Nasal cavity respiratory epithelium epithelial cell of viscerocranial mucosa (primary cell): Measurements from ENCODE around the gene SPEM2. TPM values are rescaled to one million over a fixed set of nuclear protein-coding genes. Genes with fewer than 3 reads are reported as not detected.

ENCODE experiments used
- total RNA-seq: library from RNA; depleted of rRNA; stranded (reverse); fragments of >200 nt; gene quantifications from 2 replicates; pipeline ENCODE4 v1.2.3, GENCODE V29; 2014

The SPEM2 gene
- total RNA-seq, result not detected in 2 replicates

DNA sequence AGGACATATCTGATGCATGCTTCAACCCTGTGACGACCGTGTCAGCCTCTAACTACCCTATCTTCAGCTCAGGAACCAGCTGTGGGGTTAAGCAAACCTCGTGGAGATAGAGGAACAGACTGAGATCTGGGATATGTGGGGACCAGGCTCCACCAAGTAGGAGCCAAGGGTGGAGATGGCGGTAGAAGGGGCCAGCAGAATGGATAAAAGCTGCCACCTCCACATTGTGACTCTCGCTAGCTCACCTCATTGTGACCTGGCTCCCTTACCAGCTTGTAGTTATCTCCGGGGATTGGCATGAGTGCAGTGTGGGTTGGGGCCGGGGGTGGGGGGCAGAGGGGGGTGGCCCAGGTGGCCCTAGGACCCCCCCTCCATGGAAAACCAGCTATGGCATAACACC is at the start of gene SPEM2:
TSS of gene SPEM2 (plus strand) at position 301 of the 400 bp plus-strand sequence. CDS start at position 374, 73 bp downstream.

DNA sequence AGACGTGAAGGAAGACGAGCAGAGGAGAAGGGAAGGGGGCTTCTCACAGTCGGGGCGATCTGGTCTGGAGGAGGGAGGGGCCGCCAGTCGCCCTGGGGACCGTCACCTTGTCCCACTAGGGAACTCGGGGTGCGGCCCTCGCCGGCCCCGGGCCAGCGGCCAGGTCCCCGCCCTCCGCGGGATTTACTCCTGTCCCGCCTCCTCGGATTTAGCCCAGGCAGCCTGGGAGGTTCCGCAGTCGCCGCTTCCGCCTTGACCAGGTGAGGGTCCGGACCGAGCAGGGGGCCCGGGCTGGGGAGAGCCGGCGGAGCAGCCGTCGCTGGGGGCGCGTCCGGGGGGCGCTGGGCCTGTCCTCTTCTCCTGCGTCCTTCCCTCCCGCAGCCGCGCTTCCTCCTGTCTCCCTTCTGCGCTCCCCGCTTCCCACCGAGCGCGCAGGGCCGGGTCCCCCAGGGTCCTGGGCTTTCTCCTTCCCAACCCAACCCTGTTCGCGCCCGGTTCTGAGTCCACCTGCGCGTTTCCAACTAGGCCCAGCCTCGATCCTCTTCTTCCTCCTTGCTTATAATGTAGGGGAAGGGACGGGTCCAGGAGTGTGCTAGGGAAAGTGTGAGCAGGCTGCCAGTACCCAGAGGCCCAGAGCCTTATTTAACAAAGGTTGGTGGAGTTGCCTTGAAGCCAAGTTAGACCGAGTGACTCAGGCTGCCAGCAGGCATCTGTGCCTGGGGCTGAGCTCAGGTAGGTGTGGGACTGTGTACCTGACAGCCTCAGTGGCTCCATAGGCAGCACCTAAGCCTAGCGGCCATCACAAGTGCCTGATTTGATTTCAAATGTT is 44.3 kb upstream of the SPEM2 start, which contains the start of gene TNK1:
TSS of gene TNK1 (plus strand) at position 235 of the 829 bp plus-strand sequence. CDS start 1,838 bp downstream, outside the sequence.

DNA sequence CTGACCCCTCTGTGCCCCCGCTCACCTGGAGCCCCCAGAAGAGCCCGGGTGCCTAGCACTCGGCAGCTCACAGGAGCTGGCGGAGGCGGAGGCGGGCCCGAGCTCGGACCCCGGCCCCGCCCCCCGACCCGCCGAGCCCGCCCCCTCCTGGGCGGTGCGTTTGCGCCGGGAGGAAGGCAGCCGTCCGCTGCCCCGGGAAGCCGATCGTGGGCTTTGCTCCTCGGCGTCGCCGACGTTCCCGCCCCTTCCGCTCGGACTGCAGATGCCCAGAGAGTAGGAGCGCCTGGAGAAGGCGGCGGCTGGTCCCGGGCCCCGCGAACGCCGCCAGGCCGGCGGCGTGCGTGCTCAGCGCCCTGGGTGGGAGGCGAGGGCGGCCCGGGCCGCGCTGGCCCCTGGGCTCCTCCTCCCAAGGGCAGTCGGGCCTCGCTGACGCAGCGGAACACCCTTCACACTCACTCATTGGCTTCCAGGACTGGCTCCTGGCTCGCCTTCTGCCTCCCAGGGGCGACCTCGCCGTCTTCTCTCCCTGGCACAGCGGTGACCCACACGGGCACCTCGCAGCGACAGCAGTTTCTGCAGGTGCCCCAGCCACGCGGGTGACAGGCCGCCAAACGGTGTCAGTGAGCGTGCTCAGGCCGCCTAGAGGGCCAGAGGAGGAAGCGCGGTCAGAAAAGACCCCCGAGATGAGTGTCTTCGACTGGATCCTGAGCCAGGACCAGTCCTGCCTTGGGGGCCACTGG is 30.8 kb upstream of the SPEM2 start, which contains the start of gene PLSCR3:
TSS of gene PLSCR3 (minus strand) at position 74 of the 740 bp plus-strand sequence. CDS start 415 bp downstream, outside the sequence.

DNA sequence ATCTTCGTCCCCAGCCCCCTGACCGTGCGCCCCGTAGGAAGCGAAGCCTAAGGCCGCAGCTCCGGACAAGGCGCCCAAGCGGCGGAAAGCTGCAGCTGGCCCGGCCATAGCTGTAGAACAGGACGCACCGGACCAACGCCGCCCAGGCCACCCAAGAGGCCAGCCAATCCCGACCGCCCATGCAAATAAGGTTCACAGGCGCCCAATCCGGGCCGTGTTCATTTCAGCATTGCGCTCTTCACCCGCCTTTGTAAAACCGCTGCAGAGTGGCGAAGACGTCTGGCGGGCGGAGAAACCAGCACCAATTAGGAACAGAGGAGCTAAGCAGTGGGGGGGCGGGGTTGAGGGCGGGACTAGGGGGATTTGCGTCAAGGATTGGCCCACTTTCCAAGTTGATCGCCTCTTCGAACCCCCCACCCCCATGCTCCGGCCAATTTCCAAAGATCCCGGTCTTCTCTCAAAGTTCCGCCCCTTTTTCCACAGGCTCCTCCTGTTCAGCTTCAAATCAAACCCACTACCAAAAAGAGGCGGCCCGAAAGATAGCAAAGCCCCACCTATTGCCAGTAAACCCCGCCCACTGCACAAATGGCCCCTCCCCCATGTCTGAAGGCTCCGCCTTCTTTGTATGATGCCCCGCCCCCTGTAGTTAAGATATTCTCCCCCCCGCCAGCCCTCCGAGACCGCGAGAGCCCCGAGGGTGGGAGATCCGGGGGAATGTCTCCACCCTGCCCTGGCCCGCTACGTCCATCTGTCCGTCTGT is 21.3 kb upstream of the SPEM2 start, which contains the start of gene TMEM256:
TSS of gene TMEM256 (minus strand) at position 121 of the 760 bp plus-strand sequence. CDS start at position 108, 13 bp downstream.

DNA sequence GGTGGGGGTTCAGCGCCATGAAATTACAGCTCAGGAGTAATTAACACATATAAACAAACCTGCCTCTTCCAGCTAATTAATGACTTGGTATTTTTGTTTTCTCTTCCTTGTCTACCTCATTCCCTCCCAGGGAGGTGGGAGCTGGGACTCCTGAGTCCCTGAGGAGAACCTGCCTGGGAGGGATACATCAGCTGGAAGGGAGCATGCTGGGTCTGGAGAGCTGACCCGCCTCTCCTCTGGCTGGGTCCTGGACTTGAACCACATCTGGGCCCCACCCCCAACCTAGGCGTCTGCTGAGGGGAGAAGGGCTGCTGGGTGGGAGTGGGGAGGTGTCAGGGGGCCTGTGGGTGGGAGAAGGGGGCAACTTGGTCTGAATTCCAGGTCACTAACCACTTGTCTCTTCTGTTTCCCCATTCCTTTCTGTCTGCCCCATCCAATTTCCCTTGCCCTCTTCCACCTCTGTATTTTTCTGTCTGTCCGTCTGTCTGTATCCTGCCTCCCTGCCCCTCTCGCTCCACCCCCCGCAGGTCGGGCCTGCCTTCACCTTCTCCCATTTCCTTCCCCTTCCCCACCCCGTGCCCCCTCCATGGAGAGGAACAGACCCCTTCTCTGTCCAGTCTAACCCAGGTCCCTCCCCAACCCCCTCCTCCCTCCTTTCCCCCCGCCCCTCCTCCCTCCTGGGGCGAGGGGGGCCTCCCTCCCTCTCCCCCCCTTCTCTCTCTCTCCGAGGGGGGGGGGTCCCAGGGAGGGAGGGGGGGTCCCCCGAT is 17.7 kb upstream of the SPEM2 start, which contains the start of gene NLGN2:
TSS of gene NLGN2 (plus strand) at position 361 of the 767 bp plus-strand sequence. CDS start 411 bp downstream, outside the sequence.

DNA sequence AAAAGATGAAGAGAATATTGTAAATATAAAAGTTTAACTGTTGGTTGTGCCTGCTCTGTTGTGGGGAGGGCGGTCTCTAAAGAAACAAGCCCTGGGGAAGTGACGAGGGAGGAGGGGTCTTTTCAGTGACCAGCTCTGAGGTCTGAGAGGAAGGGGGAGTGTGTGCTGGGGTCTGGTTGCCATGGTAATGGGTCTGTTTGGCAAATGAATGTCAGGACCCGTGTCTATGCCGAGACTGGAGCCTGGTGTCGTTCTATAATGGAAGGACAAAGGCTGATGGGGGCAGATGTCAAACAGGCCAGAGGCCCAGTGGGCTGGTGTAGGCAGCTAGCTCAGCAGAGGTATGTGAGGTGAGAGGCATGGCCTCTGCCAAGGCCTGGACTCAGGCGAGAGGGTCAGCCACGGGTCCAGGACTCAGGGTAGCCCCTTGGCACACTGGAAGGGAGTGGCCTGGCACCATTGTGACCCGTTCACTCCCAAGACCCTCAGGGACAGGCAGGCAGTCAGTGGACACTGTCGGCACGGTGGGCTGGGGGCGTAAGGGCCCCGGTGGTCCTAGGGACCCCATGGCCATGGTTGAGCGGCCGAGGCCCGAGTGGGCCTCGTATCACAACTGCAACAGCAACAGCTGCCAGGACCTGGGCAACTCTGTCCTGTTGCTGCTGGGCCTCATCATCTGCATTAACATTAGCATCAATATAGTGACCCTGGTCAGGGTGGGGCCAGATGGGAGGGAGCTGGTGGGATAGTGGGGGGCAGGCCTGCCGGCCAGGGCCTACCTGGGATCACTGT is 5.4 kb upstream of the SPEM2 start, which contains the start of gene SPEM1:
TSS of gene SPEM1 (plus strand) at position 506 of the 792 bp plus-strand sequence. CDS start at position 567, 61 bp downstream.

DNA sequence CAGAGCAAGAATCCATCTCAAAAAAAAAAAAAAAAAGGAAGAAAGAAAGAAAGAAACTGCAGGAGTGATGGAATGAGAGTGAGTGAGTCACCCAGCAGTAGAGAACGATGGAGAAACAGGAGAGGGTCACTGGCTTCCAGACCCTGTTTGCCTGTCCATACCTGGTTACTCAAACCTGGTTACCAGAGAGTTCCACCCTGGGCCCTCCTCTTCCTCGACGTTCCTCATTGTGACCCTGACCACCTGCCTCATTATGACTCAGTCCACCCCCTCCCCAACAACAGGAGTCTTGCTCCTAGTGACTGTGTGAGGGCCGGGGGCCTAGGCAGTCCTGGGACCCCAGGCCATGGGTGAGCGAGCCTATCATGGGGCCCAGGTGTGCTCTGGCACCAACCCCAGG is 3.1 kb downstream of the SPEM2 start, which contains the start of gene SPEM3:
TSS of gene SPEM3 (plus strand) at position 301 of the 400 bp plus-strand sequence. CDS start at position 347, 46 bp downstream.

DNA sequence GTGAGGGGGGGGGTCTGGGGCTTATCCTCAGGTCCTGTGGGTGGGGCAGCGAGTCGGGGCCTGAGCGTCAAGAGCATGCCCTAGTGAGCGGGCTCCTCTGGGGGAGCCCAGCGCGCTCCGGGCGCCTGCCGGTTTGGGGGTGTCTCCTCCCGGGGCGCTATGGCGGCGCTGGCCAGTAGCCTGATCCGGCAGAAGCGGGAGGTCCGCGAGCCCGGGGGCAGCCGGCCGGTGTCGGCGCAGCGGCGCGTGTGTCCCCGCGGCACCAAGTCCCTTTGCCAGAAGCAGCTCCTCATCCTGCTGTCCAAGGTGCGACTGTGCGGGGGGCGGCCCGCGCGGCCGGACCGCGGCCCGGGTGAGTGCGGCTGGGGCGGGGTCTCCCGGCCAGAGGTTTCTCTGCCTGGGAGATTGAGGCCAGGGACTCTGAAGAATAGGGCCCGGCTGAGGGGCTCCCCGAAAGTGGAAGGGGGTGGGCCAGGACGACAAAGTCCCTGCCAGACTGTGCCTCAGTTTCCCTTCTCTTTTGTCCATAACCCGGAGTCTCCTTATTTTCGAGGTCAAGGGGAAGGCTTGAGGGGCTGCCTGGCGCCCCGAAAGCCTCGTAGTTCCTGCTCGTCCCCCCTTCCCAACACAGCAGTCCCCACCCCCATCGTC is 14.2 kb downstream of the SPEM2 start, which contains the start of gene FGF11:
TSS of gene FGF11 (plus strand) at position 51 of the 651 bp plus-strand sequence. CDS start at position 160, 109 bp downstream.

DNA sequence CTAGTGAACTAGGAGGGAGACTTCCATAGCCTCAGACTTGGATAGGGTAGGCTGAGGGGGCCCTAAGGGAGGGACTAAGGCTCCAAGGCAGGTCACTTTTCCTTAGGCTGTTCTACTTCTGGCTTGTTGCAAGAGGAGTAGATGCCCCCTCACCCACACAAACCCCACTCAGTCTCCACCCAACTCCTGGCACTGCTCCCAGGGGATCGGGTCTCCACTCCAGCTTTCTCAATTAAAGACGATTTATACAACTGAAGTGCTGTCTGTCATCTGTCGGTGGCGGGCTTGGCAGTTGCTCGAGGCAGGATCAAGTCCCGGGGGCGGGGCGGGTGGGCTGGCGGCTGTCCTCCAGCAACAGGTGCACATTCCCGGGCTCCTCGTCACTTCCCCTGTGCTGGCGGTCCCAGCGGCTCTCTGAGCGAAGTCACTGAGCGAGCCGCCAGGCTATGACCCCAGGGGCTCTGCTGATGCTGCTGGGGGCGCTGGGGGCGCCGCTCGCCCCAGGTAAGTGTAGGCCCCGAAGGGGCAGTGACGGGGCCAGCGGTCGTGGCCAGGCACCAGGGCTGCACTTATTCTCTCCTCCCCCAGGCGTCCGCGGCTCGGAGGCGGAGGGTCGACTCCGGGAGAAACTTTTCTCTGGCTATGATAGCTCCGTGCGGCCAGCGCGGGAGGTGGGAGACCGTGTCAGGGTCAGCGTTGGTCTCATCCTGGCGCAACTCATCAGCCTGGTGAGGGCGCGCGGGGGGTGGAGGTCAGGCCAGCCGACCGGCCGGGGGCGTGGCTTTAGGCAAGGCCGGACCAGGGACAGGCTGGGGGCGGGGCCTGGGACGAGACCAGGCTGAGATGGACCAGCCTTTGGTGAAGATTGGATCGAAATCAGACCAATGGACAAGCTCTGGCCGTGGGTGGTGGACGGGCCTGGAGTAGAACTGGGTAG is 19.5 kb downstream of the SPEM2 start, which contains the start of gene CHRNB1:
TSS of gene CHRNB1 (plus strand) at position 380 of the 937 bp plus-strand sequence. CDS start at position 447, 67 bp downstream.

Other genes starting within 250 kb of the SPEM2 start
- 0.07 TPM in 1 of 2 replicates, not detected in the other for gene ASGR1, start 246.2 kb upstream of the SPEM2 start, total RNA-seq
- gene DLG4, start 205.8 kb upstream of the SPEM2 start, total RNA-seq, result 1.0 and 9.3 TPM in 2 replicates
- 172 and 221 TPM in 2 replicates for gene ACADVL, start 205.7 kb upstream of the SPEM2 start, total RNA-seq
- 62.4 and 66.6 TPM in 2 replicates for gene DVL2, start 191.1 kb upstream of the SPEM2 start, total RNA-seq
- gene PHF23, start 186.2 kb upstream of the SPEM2 start, total RNA-seq, result 27.0 and 32.2 TPM in 2 replicates
- gene GABARAP, start 183.2 kb upstream of the SPEM2 start, total RNA-seq, result 57.8 and 81.4 TPM in 2 replicates
- 26.3 and 49.0 TPM in 2 replicates for gene CTDNEP1, start 173.9 kb upstream of the SPEM2 start, total RNA-seq
- 11.0 and 16.7 TPM in 2 replicates for gene ELP5, start 173.4 kb upstream of the SPEM2 start, total RNA-seq
- 453 and 573 TPM in 2 replicates for gene CLDN7, start 163.1 kb upstream of the SPEM2 start, total RNA-seq
- gene SLC2A4, start 143.9 kb upstream of the SPEM2 start, total RNA-seq, result under 0.01 and 0.14 TPM in 2 replicates
- 0.34 and 1.1 TPM in 2 replicates for gene YBX2, start 131.0 kb upstream of the SPEM2 start, total RNA-seq
- 435 and 611 TPM in 2 replicates for gene EIF5A, start 118.0 kb upstream of the SPEM2 start, total RNA-seq
- 29.4 and 30.4 TPM in 2 replicates for gene GPS2, start 110.3 kb upstream of the SPEM2 start, total RNA-seq
- 15.7 and 22.5 TPM in 2 replicates for gene NEURL4, start 96.3 kb upstream of the SPEM2 start, total RNA-seq
- 0.34 and 0.71 TPM in 2 replicates for gene ACAP1, start 89.1 kb upstream of the SPEM2 start, total RNA-seq
- 7.2 and 21.0 TPM in 2 replicates for gene KCTD11, start 73.5 kb upstream of the SPEM2 start, total RNA-seq
- not detected in 2 replicates for gene TMEM95, start 70.5 kb upstream of the SPEM2 start, total RNA-seq
- gene TNK1, start 44.5 kb upstream of the SPEM2 start, total RNA-seq, result 5.8 and 10.6 TPM in 2 replicates
- 12.6 and 28.2 TPM in 2 replicates for gene PLSCR3, start 31.1 kb upstream of the SPEM2 start, total RNA-seq
- gene TMEM256, start 21.5 kb upstream of the SPEM2 start, total RNA-seq, result 26.6 and 88.9 TPM in 2 replicates
- 1.4 and 6.1 TPM in 2 replicates for gene NLGN2, start 17.8 kb upstream of the SPEM2 start, total RNA-seq
- gene SPEM1, start 5.3 kb upstream of the SPEM2 start, total RNA-seq, result not detected in 2 replicates
- gene SPEM3, start 3.2 kb downstream of the SPEM2 start, total RNA-seq, result not detected in 2 replicates
- 10.3 and 10.7 TPM in 2 replicates for gene TMEM102, start 9.8 kb downstream of the SPEM2 start, total RNA-seq
- gene FGF11, start 13.9 kb downstream of the SPEM2 start, total RNA-seq, result 19.1 and 44.3 TPM in 2 replicates
- gene CHRNB1, start 19.4 kb downstream of the SPEM2 start, total RNA-seq, result 7.6 and 14.7 TPM in 2 replicates
- gene ZBTB4, start 54.0 kb downstream of the SPEM2 start, total RNA-seq, result 17.4 and 37.4 TPM in 2 replicates
- gene SLC35G6, start 55.8 kb downstream of the SPEM2 start, total RNA-seq, result not detected in 2 replicates
- 75.9 and 140 TPM in 2 replicates for gene POLR2A, start 58.8 kb downstream of the SPEM2 start, total RNA-seq
- 0.34 and 2.5 TPM in 2 replicates for gene TNFSF12, start 123.4 kb downstream of the SPEM2 start, total RNA-seq
- gene TNFSF13, start 133.1 kb downstream of the SPEM2 start, total RNA-seq, result 2.6 and 3.8 TPM in 2 replicates
- 76.8 and 126 TPM in 2 replicates for gene SENP3, start 136.3 kb downstream of the SPEM2 start, total RNA-seq
- 8.3 and 13.7 TPM in 2 replicates for gene CD68, start 154.0 kb downstream of the SPEM2 start, total RNA-seq
- 31.0 and 32.5 TPM in 2 replicates for gene MPDU1, start 158.2 kb downstream of the SPEM2 start, total RNA-seq
- 38.7 and 54.0 TPM in 2 replicates for gene SOX15, start 164.5 kb downstream of the SPEM2 start, total RNA-seq
- 39.1 and 51.3 TPM in 2 replicates for gene FXR2, start 189.3 kb downstream of the SPEM2 start, total RNA-seq
- 22.5 and 23.2 TPM in 2 replicates for gene SAT2, start 202.2 kb downstream of the SPEM2 start, total RNA-seq
- under 0.01 and 0.21 TPM in 2 replicates for gene SHBG, start 204.5 kb downstream of the SPEM2 start, total RNA-seq
- gene ATP1B2, start 225.3 kb downstream of the SPEM2 start, total RNA-seq, result not detected in 2 replicates